ENCODE data around the gene SLC17A9. TPM values are rescaled to one million over a fixed set of nuclear protein-coding genes. Genes with fewer than 3 reads are reported as not detected.

SLC17A9 gene
- total RNA-seq, 2 donors from 2014 or later: 2.1 to 5.7 TPM

GRCh38 chr20:62991196-62991807, 38.8 kb downstream of the SLC17A9 start:
- DNase-seq: no peak
- intact Hi-C loops (cut with DNase I): no loop called here
- no peak for ATAC-seq

GRCh38 chr20:62991863-62992262, 39.4 kb downstream of the SLC17A9 start:
- intact Hi-C loops (cut with DNase I): no loop called here
- ATAC-seq: no peak
- DNase-seq: no peak

GRCh38 chr20:62993856-62994494, 41.5 kb downstream of the SLC17A9 start:
- ATAC-seq: no peak
- no peak for DNase-seq
- intact Hi-C loops (cut with DNase I): no loop called here

- DNase-seq (no peak), ATAC-seq (no peak)
- intact Hi-C loops (cut with DNase I): no loop called here
Observed at GRCh38 chr20:62994869-62995281, 42.4 kb downstream of the SLC17A9 start.

- intact Hi-C loops (cut with DNase I): no loop called here
- DNase-seq (no peak), ATAC-seq (no peak)
Observed at GRCh38 chr20:62995481-62995880, 43.0 kb downstream of the SLC17A9 start.

GRCh38 chr20:62995898-62996595, 43.5 kb downstream of the SLC17A9 start:
- ATAC-seq (no peak), DNase-seq (no peak)
- intact Hi-C loops (cut with DNase I): no loop called here

GRCh38 chr20:62996596-62996982, 44.1 kb downstream of the SLC17A9 start:
- ATAC-seq: no peak
- no peak for DNase-seq
- intact Hi-C loops (cut with DNase I): no loop called here

GRCh38 chr20:62997417-62998035, 45.0 kb downstream of the SLC17A9 start:
- intact Hi-C loops (cut with DNase I): no loop called here
- DNase-seq: no peak
- no peak for ATAC-seq

GRCh38 chr20:62998449-62998848, 45.9 kb downstream of the SLC17A9 start:
- no peak for DNase-seq
- ATAC-seq: no peak
- intact Hi-C loops (cut with DNase I): no loop called here

GRCh38 chr20:62999580-62999979, 47.1 kb downstream of the SLC17A9 start:
- intact Hi-C loops (cut with DNase I): no loop called here
- DNase-seq (no peak), ATAC-seq (no peak)

GRCh38 chr20:63000036-63000435, 47.5 kb downstream of the SLC17A9 start:
- DNase-seq (no peak), ATAC-seq (no peak)
- intact Hi-C loops (cut with DNase I): no loop called here

- intact Hi-C loops (cut with DNase I): no loop called here
- DNase-seq: no peak
- no peak for ATAC-seq
Observed at GRCh38 chr20:63000958-63001357, 48.4 kb downstream of the SLC17A9 start.

GRCh38 chr20:63002511-63002910, 50.0 kb downstream of the SLC17A9 start:
- ATAC-seq: no peak
- intact Hi-C loops (cut with DNase I): no loop called here
- no peak for DNase-seq

- ATAC-seq (no peak), DNase-seq (no peak)
- intact Hi-C loops (cut with DNase I): no loop called here
Observed at GRCh38 chr20:63003546-63003945, 51.0 kb downstream of the SLC17A9 start.

GRCh38 chr20:63004607-63005364, 52.3 kb downstream of the SLC17A9 start:
- DNase-seq: no peak
- ATAC-seq: no peak
- intact Hi-C loops (cut with DNase I): no loop called here

GRCh38 chr20:63005365-63005861, 52.9 kb downstream of the SLC17A9 start:
- intact Hi-C loops (cut with DNase I): no loop called here
- ATAC-seq (no peak), DNase-seq (no peak)

- no peak for ATAC-seq
- intact Hi-C loops (cut with DNase I): no loop called here
Observed at GRCh38 chr20:63005862-63006539, 53.5 kb downstream of the SLC17A9 start.

GRCh38 chr20:63006540-63007359, 54.2 kb downstream of the SLC17A9 start, which contains the start of gene BHLHE23:
Gene BHLHE23, minus strand, starts transcription at chr20:63006964. Its CDS starts 190 bp downstream, at chr20:63006774.
- no peak for DNase-seq
- no peak for ATAC-seq
- intact Hi-C loops (cut with DNase I): no loop called here

More at GRCh38 chr20:63005862-63006539, 53.5 kb downstream of the SLC17A9 start:
- DNase-seq: no peak

All from left cardiac atrium (tissue), 4 donors.